ENCODE measurements around the gene TSR1.

DNA sequence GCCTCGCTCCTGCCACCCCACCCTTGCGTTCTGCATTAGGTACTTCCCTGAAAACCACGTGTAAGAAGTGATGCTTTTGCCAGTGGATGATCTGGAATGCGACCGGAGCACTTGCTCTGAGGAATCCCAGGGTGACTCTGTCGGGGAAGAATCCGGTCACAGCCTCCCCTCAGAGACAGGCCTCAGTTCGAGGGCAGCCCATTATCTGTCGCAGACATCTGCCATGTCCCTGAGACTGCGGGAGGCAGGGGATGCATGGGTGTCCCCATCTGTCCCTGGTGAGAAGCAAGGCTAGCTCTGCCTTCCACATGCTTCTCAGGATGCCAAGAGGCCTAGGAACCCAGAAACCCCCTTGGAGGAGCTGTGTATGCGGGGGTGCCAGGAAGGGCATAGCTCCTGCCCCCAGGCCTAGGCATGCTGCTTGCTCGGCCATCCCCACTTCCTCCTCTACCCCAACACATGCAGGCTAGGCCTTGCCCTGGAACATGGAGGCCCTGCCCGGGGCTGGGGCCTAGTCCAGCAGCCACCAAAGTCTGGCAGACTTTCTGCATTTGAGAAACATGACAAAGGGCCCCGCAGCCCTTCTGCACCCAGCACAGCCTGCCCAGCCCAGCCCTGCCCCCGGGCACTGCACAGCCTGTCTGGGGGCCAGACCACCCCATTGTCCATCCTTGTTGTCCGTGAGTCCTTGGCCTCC lies 44.1 kb upstream of the TSR1 start:
- TF ChIP-seq, protein P1, sequence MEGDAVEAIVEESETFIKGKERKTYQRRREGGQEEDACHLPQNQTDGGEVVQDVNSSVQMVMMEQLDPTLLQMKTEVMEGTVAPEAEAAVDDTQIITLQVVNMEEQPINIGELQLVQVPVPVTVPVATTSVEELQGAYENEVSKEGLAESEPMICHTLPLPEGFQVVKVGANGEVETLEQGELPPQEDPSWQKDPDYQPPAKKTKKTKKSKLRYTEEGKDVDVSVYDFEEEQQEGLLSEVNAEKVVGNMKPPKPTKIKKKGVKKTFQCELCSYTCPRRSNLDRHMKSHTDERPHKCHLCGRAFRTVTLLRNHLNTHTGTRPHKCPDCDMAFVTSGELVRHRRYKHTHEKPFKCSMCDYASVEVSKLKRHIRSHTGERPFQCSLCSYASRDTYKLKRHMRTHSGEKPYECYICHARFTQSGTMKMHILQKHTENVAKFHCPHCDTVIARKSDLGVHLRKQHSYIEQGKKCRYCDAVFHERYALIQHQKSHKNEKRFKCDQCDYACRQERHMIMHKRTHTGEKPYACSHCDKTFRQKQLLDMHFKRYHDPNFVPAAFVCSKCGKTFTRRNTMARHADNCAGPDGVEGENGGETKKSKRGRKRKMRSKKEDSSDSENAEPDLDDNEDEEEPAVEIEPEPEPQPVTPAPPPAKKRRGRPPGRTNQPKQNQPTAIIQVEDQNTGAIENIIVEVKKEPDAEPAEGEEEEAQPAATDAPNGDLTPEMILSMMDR (IDR thresholded peaks at IDR 0.05) = no peak
- TF ChIP-seq POLR2A (IDR thresholded peaks at IDR 0.05) = no peak

All from ovary (tissue), 3 donors.